ENCODE measurements around the gene SOCS1. TPM values are rescaled to one million over a fixed set of nuclear protein-coding genes. Genes with fewer than 3 reads are reported as not detected.
"Not testable (repeated sequence)": the region's sequence is repeated elsewhere in the genome, so short reads cannot be mapped to it uniquely, and the experiment has no call there.

Gene SOCS1
- total RNA-seq, 2 experiments from 2014 or later: 146 to 152 TPM

DNA sequence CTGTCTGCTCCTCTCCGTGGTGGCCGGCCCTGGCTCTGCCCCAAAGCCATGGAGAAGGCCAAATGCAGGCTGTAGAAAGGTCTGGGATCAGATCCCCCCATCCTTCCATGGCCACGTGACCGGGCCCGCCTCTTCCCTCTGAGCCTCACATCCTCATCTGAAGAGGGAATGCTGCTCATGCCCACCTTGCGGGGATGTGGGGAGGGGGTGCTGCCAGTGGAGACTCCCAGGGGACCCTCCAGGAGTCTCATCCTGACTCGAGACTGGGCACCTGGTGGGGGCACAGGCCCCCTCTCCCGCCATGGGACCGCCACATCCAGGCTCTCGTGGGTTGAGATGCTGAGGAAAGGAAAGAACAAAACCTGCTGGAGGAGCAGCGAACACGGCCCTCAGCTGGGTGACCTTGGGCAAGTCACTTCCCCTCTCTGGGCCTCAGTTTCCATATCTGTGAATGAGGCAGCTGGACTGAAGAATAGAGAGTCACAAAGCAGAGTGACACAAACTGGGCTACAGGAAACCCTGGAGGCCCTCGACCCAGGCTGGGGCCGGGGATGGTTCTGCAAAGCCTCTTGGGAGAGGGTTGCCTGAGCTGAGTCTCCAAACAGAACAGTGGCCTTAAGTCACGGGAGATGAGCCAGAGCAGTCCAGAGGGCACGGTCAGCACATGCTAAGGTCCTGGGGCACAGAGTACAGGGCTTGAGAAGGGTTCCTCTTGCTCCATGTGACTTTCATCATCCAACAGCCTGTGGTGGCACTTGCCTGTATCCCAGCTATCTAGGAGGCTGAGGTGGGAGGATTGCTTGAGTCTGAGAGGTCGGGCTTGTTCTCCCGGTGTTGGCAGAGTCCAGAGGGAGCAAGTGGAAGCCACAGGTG is 30.1 kb downstream of the SOCS1 start:
- peak overlapping the region; percentile 99 for H3K27ac Mint-ChIP-seq
- peak; percentile 47 for DNase-seq
- POLR2A ChIA-PET: interaction anchor here (0.8 to 3.7 kb wide), 14 partner anchors 8 to 268 kb away, joined by 4 to 129 read pairs (median 15); partner anchors contain the start of gene SOCS1
- no peaks in the 10 kb centered on the region for H3K9me3 Mint-ChIP-seq
- CTCF ChIA-PET: interaction anchor here (0.8 to 2.4 kb wide), 16 partner anchors 7 to 271 kb away, joined by 3 to 24 read pairs (median 6); partner anchors contain the start of gene SOCS1
- peaks cover 2% of the 10 kb centered on the region for H3K36me3 Mint-ChIP-seq
- H3K4me1 Mint-ChIP-seq (ENCODE audit: low read depth): peaks cover 65% of the 10 kb centered on the region
- no peaks in the 10 kb centered on the region for H3K27me3 Mint-ChIP-seq
- intact Hi-C loops (cut with micrococcal nuclease): loop anchor here (1.0 to 2.0 kb wide), 7 partner anchors 7 to 261 kb away; no protein-coding TSS in a partner anchor
- H3K4me3 Mint-ChIP-seq: peak overlapping the region; percentile 71

- peak; percentile 92 for DNase-seq
- ChIA-PET CTCF (interaction anchor here (0.8 to 2.4 kb wide), 21 partner anchors 8 to 270 kb away, joined by 3 to 24 read pairs (median 5); partner anchors contain the start of gene SOCS1), POLR2A (interaction anchor here (0.6 to 3.7 kb wide), 31 partner anchors 8 to 481 kb away, joined by 3 to 129 read pairs (median 6); partner anchors contain the start of genes NUBP1 and SOCS1)
- Mint-ChIP-seq H3K27me3 (no peaks in the 10 kb centered on the region), H3K27ac (peak overlapping the region; percentile 99), H3K4me3 (peak overlapping the region; percentile 71), H3K9me3 (no peaks in the 10 kb centered on the region), H3K36me3 (peaks cover 2% of the 10 kb centered on the region), H3K4me1 (ENCODE audit: low read depth) (peaks cover 64% of the 10 kb centered on the region)
- intact Hi-C loops (cut with micrococcal nuclease): loop anchor here (1.0 to 2.0 kb wide), 13 partner anchors 8 to 260 kb away; no protein-coding TSS in a partner anchor
These were observed 30.9 kb downstream of the SOCS1 start for GRCh38 chr16:11224894-11225676.

- ChIA-PET POLR2A (interaction anchor here (0.7 to 3.7 kb wide), 28 partner anchors 8 to 481 kb away, joined by 3 to 129 read pairs (median 7); partner anchors contain the start of genes NUBP1 and SOCS1), CTCF (interaction anchor here (0.9 to 2.4 kb wide), 19 partner anchors 9 to 269 kb away, joined by 3 to 24 read pairs (median 5); partner anchors contain the start of gene SOCS1)
- Mint-ChIP-seq H3K4me3 (peak overlapping the region; percentile 71), H3K27me3 (no peaks in the 10 kb centered on the region), H3K27ac (peak overlapping the region; percentile 99), H3K36me3 (peaks cover 2% of the 10 kb centered on the region), H3K9me3 (peaks cover under 1% of the 10 kb centered on the region), H3K4me1 (ENCODE audit: low read depth) (peaks cover 56% of the 10 kb centered on the region)
- intact Hi-C loops (cut with micrococcal nuclease): loop anchor here (1.0 to 2.0 kb wide), 7 partner anchors 18 to 172 kb away; no protein-coding TSS in a partner anchor
- peak; percentile 88 for DNase-seq
These were observed 31.7 kb downstream of the SOCS1 start for GRCh38 chr16:11224096-11224893.

GRCh38 chr16:11220507-11220906 is 35.5 kb downstream of the SOCS1 start:
- POLR2A ChIA-PET; H3K27ac Mint-ChIP-seq; H3K27me3 Mint-ChIP-seq; H3K4me3 Mint-ChIP-seq; intact Hi-C loops (cut with micrococcal nuclease); DNase-seq: not testable (repeated sequence)
- H3K4me1 Mint-ChIP-seq (ENCODE audit: low read depth): peaks cover 35% of the 10 kb centered on the region
- H3K36me3 Mint-ChIP-seq: peaks cover 24% of the 10 kb centered on the region
- peaks cover 31% of the 10 kb centered on the region for H3K9me3 Mint-ChIP-seq
- CTCF ChIA-PET: interaction anchor here (0.6 kb wide), 1 partner anchor 14 kb away, joined by 3 read pairs; no protein-coding TSS in a partner anchor

DNA sequence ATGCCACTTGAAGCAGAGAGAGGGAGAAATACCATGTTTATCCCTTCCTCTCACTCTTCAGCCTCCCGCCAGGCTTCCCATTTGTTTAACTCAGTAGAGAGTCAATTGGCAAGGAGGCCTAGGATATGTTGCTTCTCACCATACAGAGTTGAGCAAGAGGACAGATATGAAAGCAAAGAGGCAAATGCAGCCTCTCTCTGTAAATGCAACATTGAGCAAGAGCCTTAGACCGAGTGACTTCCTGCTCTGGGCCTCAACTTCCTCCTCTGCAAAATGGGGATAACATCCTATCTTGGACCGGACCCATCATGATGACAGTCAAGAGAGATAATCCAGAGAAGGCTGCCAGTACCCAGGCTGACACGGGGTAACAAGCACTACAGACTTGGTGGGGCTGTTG is 36.8 kb downstream of the SOCS1 start:
- H3K4me1 Mint-ChIP-seq (ENCODE audit: low read depth): peaks cover 22% of the 10 kb centered on the region
- intact Hi-C loops (cut with micrococcal nuclease): no loop called here
- peaks cover 31% of the 10 kb centered on the region for H3K9me3 Mint-ChIP-seq
- no peaks in the 10 kb centered on the region for H3K27me3 Mint-ChIP-seq
- POLR2A ChIA-PET: no interaction called here
- H3K4me3 Mint-ChIP-seq: no peak overlapping the region
- no peak for DNase-seq
- no peak overlapping the region for H3K27ac Mint-ChIP-seq
- peaks cover 24% of the 10 kb centered on the region for H3K36me3 Mint-ChIP-seq
- CTCF ChIA-PET: interaction anchor here (1.0 to 2.1 kb wide), 6 partner anchors 11 to 76 kb away, joined by 3 to 13 read pairs (median 4); no protein-coding TSS in a partner anchor

DNA sequence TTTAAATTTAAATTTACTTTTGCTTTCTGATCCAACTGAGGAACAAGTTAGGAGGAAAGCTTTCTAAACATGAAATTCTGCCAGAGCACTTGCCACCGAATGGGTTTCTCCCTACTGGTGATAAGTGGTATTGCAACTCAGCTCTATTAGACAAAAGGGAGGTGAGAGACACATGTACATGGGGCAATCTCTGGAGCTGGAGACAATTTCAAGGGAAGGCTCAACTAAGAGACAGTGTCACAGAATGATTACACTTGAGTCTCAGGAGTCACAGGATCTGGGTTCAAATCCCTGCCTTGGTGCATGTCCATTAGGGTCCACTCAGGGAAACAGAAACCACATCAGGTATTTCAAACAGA is 37.4 kb downstream of the SOCS1 start:
- Mint-ChIP-seq H3K27me3 (no peaks in the 10 kb centered on the region), H3K9me3 (peaks cover 31% of the 10 kb centered on the region), H3K27ac (no peak overlapping the region), H3K4me3 (no peak overlapping the region), H3K36me3 (peaks cover 22% of the 10 kb centered on the region), H3K4me1 (ENCODE audit: low read depth) (peaks cover 18% of the 10 kb centered on the region)
- intact Hi-C loops (cut with micrococcal nuclease): no loop called here
- no peak for DNase-seq
- ChIA-PET POLR2A (interaction anchor here (0.5 kb wide), 1 partner anchor 51 kb away, joined by 3 read pairs; the partner anchor contains the start of gene TNP2), CTCF (interaction anchor here (0.8 to 2.1 kb wide), 17 partner anchors 9 to 274 kb away, joined by 3 to 13 read pairs (median 3); partner anchors contain the start of gene CLEC16A)

GRCh38 chr16:11217651-11218603 is 38.1 kb downstream of the SOCS1 start:
- peaks cover 13% of the 10 kb centered on the region for H3K4me1 Mint-ChIP-seq (ENCODE audit: low read depth)
- POLR2A ChIA-PET: interaction anchor here (0.5 kb wide), 1 partner anchor 51 kb away, joined by 3 read pairs; the partner anchor contains the start of gene TNP2
- DNase-seq: no peak
- peaks cover 22% of the 10 kb centered on the region for H3K36me3 Mint-ChIP-seq
- H3K27me3 Mint-ChIP-seq: no peaks in the 10 kb centered on the region
- no peak overlapping the region for H3K4me3 Mint-ChIP-seq
- H3K9me3 Mint-ChIP-seq: peaks cover 31% of the 10 kb centered on the region
- no peak overlapping the region for H3K27ac Mint-ChIP-seq
- intact Hi-C loops (cut with micrococcal nuclease): no loop called here
- CTCF ChIA-PET: interaction anchor here (0.8 to 2.1 kb wide), 17 partner anchors 8 to 273 kb away, joined by 3 to 13 read pairs (median 3); partner anchors contain the start of gene CLEC16A

DNA sequence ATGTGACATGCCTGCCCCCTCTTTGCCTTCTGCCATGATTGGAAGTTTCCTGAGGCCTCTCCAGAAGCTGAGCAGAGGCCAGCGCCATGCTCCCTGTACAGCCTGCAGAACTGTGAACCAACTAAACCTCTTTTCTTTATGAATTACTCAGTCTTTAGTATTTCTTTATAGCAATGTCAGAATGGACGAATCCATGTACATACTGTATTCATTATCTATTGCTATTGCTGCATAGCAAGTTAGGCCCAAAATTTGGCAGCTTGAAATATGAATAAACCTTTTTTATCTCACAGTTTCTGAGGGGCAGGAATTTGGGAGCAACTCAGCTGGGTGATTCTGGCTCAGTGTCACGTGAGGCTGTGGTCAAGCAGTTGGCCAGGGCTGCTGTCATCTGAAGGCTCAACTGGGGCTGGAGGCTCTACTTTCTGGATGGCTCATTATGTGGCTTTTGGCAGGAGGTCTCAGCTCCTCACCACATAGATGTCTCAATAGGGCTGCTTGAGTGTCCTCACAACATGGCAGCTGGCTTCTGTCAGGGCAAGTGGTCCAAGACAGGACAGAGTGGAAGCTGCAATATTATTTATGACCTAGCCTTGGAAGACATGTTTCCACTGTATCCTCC is 40.0 kb downstream of the SOCS1 start:
- no peak overlapping the region for H3K4me3 Mint-ChIP-seq
- peaks cover 22% of the 10 kb centered on the region for H3K36me3 Mint-ChIP-seq
- H3K27me3 Mint-ChIP-seq: no peaks in the 10 kb centered on the region
- ChIA-PET POLR2A (interaction anchor here (0.7 to 1.0 kb wide), 2 partner anchors 9 to 11 kb away, joined by 3 read pairs; no protein-coding TSS in a partner anchor), CTCF (no interaction called here)
- peaks cover 31% of the 10 kb centered on the region for H3K9me3 Mint-ChIP-seq
- DNase-seq: no peak
- peak overlapping the region; percentile 34 for H3K27ac Mint-ChIP-seq
- H3K4me1 Mint-ChIP-seq (ENCODE audit: low read depth): peaks cover 6% of the 10 kb centered on the region
- intact Hi-C loops (cut with micrococcal nuclease): no loop called here

DNA sequence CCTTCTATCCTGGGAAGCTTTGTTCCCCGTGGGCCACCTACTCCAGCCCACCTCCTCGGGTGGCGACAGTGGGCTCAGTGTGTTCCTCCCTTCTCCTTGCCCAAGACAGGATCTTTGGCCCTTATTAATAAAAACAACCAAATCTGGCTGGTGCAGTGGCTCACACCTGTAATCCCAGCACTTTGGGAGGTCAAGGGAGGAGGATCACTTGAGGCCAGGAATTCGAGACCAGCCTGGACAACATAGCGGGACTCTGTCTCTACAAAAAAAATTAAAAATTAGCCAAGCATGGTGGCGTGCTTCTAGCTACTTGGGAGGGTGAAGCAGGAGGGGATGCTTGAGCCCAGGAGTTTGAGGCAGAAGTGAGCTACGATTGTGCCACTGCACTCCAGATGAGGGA is 42.2 kb downstream of the SOCS1 start:
- H3K4me3 Mint-ChIP-seq: no peak overlapping the region
- POLR2A ChIA-PET: interaction anchor here (1.3 kb wide), 1 partner anchor 41 kb away, joined by 3 read pairs; no protein-coding TSS in a partner anchor
- intact Hi-C loops (cut with micrococcal nuclease): no loop called here
- peaks cover 26% of the 10 kb centered on the region for H3K9me3 Mint-ChIP-seq
- DNase-seq: no peak
- peaks cover 20% of the 10 kb centered on the region for H3K36me3 Mint-ChIP-seq
- H3K4me1 Mint-ChIP-seq (ENCODE audit: low read depth): peaks cover 3% of the 10 kb centered on the region
- no peak overlapping the region for H3K27ac Mint-ChIP-seq
- CTCF ChIA-PET: no interaction called here
- H3K27me3 Mint-ChIP-seq: no peaks in the 10 kb centered on the region

GRCh38 chr16:11213373-11213772 is 42.6 kb downstream of the SOCS1 start:
- intact Hi-C loops (cut with micrococcal nuclease): no loop called here
- H3K4me1 Mint-ChIP-seq (ENCODE audit: low read depth): no peaks in the 10 kb centered on the region
- DNase-seq: no peak
- POLR2A ChIA-PET: no interaction called here
- CTCF ChIA-PET: no interaction called here
- H3K27ac Mint-ChIP-seq: no peak overlapping the region
- H3K27me3 Mint-ChIP-seq: no peaks in the 10 kb centered on the region
- peaks cover 21% of the 10 kb centered on the region for H3K9me3 Mint-ChIP-seq
- peaks cover 16% of the 10 kb centered on the region for H3K36me3 Mint-ChIP-seq
- no peak overlapping the region for H3K4me3 Mint-ChIP-seq

Measured in activated CD4-positive, alpha-beta memory T cell treated with anti-CD3 and anti-CD28 coated beads for 36 hours (primary cell).